Dedifferentiated amniotic fluid mesenchymal stem cell (primary cell): ENCODE data around the gene NOLC1.

Source experiments
- DNase-seq: peaks from one replicate; pipeline ENCODE4 v3.0.0-alpha.2; 2016; ENCODE audit errors: extremely low spot score

The NOLC1 gene

DNA sequence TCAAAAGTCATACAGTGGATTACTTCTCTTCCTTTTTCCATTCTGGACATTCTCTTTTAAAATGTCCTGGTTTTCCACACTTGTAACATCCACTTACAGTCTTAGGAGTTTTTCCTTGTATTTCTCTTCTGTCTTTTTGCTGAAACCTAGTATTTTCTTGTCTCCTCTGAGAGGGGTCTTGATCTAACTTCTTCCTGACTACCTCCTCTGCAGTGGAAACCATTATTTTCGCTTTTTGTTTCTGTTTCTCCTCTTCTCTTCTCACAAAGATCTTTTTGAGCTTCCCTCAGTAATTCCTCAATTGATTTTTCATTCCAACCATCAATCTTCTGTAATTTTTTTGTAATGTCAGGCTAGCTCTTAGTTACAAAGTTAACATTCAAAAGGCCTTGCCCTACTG lies 50.2 kb downstream of the NOLC1 start:
- no peak for DNase-seq

GRCh38 chr10:102208311-102209035 lies 56.3 kb downstream of the NOLC1 start:
- DNase-seq, result peak; percentile 28

GRCh38 chr10:102211615-102212299 lies 59.6 kb downstream of the NOLC1 start:
- DNase-seq, result no peak
